Fibroblast of skin of back (primary cell): ENCODE measurements around the gene CDH23.

Experiments
- DNase-seq: peaks from one replicate; pipeline ENCODE4 v3.0.0-alpha.2; 2013

CDH23 gene

GRCh38 chr10:71712572-71713134 is 315.9 kb downstream of the CDH23 start:
- no peak for DNase-seq

DNA sequence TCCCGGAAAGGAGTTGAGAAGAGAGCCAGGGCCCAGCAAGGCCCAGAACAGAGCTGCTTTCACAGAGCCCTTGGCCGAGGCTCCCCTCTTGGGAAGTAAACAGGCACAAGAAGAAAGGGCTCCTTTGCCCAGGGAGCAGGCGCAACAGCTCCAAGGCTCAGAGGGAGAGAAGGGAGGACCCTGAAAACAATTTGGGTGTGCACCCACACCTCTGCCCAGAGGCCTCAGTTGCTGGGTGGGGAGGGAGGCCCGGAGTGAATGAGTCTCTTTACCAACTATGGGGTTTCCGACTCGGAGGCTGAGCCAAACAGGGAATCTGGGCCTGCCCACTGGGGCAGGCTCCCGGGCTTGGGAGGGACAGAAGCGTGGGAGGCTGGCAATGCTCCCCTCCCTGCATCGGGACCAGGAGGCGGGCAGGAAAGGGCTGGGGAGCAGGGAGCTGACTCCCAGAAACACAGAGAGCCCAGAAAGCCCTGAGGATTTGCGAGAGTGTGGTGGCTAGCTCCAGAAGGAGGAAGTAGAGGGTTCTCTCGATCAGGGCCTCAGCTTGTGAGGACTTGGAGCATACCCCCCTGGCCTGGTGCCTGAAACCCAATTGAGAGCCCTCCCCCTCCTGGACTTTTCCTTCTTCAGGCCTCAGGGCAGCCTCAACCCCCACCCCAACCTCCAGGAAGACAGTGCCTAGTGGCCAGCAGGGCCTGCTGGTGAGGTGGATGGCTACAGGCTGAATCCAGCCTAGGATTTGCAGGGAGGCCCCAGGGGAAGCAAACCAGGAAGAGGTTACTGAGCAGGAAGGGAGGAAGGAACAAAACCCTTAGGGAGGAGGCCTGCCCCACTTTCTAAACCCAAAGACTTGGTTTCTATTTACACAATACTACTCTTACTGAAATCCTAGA is 316.7 kb downstream of the CDH23 start:
- DNase-seq, result peak; percentile 78

GRCh38 chr10:71714031-71714410 is 317.3 kb downstream of the CDH23 start:
- DNase-seq, result no peak

DNA sequence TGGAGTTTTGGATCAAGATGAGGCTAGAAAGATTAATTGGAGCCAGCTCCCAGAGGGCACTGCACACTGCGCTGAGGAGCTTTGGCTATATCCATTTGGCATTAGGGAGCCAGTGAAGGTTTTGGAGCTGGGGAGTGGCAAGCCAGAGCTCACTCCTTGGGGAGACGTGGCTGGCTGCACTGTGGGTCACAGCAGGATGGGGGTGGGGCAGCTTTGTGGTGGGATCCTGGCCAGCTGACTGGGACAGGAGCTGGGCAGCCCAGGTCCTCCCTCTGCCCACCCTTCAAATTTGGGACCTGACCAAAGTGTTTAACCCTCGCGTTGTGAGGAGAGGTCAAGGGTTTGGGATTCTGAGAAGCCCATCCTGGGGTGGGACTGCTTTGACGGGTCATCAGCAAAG is 317.9 kb downstream of the CDH23 start:
- DNase-seq, result no peak

GRCh38 chr10:71715026-71715425 is 318.3 kb downstream of the CDH23 start:
- DNase-seq, result no peak

- no peak for DNase-seq
These were observed 319.1 kb downstream of the CDH23 start for GRCh38 chr10:71715860-71716259.

- no peak for DNase-seq
These were observed 319.7 kb downstream of the CDH23 start for GRCh38 chr10:71716426-71716825.

- no peak for DNase-seq
These were observed 320.3 kb downstream of the CDH23 start for GRCh38 chr10:71717056-71717455.

- no peak for DNase-seq
These were observed 320.8 kb downstream of the CDH23 start for GRCh38 chr10:71717551-71717951.

DNA sequence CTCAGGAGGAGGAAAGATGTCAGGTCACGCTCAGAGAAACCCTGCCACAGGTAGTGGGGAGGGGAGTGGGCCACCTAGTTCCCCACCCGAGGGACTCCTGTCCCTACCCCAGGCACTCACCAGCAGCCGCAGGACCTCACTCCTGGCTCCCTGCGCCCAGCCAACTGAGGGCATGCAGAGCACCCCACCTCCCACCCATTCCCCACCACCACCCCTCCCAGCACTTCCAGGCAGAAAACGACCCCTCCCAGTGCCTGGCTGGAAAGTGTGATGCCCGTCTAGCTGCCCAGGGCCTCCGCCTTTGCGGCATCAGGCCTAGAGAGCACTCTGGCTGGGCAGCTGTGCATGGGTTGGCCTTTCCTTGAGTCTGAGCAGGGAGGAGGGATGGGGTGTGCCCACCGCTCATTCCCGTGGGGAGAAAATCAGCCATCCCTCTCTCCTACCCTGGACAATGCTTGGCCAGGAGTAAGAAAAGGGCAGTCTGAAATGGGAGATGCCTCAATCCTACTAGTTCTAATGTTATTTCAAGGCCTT is 321.5 kb downstream of the CDH23 start:
- no peak for DNase-seq

GRCh38 chr10:71719042-71719441 is 322.3 kb downstream of the CDH23 start:
- DNase-seq, result no peak

DNA sequence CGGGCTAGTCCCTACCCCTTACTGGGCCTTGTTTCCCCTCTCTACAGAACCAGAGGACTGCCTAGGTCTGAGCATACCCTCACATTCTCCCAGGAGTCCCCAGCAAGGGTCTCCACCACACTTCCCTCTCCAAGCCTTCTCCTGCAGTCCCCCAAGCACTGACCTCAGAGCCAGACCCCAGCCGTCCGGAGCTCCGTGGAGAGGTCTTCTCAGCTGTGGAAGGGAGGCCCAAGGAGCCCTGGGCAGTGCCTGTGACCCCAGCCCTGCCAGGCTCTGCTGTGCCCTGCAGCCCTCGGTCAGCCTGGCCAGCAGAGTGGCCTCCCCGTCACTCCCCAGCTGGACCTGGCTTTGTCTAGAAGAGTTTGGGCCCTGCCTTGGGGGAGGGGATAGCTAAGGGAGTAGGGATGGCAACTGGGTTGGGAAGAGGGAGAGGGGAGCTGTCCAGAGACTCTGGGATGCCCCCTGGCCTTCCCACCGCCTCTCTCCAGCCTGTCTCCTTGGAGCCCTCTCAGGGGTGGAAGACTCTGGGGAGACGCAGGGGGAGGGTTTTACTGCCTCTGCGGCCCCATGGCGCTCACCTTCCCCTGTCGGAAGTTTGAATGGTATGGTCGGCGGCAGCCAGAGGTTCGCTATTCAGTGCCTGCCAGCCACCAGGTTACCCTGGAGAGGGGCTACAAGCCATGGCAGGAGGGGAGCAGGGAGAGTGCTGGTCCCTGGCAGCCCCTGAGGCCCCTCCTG is 322.9 kb downstream of the CDH23 start, which contains the start of gene C10orf105:
Gene C10orf105 (minus strand): TSS at position 315 of the 738 bp plus-strand sequence. CDS start 3,441 bp downstream, outside the sequence.
- DNase-seq, result no peak

GRCh38 chr10:71720288-71720687 is 323.6 kb downstream of the CDH23 start:
- no peak for DNase-seq

DNA sequence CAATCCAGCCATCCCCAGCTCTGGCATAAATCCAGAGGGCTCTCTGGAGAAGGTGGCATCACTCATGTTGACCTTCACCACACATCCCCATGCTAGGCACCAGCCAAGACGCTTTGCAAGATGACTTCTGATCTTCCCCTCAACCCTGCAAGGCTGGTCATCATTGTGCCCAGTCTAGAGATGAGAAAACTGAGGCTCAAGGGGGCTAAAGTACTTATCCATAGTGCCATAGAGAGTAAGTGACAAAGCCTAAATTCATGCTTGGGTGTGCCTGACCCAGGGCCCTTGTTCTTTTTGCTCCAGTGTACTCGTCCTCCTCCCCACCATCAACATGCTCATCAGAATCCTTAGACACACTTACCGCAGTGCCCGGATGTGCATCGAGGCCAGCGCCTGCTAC is 324.6 kb downstream of the CDH23 start:
- no peak for DNase-seq

- no peak for DNase-seq
These were observed 326.1 kb downstream of the CDH23 start for GRCh38 chr10:71722849-71723248.

GRCh38 chr10:71723311-71723710 is 326.6 kb downstream of the CDH23 start:
- DNase-seq, result no peak

DNA sequence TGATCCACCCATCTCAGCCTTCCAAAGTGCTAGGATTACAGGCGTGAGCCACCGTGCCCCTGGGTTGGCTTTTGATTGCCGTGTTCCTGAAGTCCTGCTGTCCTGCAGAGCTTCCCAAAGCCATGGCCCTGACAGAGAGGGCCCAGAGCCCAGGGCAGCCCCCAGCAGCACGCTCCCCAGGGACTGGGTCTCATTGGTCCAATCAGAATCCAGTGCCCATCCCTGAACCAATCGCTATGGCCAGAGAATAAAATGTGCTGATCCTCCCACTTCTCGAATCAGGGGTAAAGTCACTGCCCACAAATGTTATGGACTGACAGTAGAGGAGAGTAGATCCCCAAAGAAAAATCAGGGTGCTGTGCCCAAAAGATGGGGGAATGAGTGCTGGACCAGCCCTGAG is 327.8 kb downstream of the CDH23 start:
- DNase-seq, result no peak

GRCh38 chr10:71725249-71725648 is 328.5 kb downstream of the CDH23 start:
- no peak for DNase-seq

- DNase-seq, result peak; percentile 15
These were observed 329.4 kb downstream of the CDH23 start for GRCh38 chr10:71725998-71726579.

DNA sequence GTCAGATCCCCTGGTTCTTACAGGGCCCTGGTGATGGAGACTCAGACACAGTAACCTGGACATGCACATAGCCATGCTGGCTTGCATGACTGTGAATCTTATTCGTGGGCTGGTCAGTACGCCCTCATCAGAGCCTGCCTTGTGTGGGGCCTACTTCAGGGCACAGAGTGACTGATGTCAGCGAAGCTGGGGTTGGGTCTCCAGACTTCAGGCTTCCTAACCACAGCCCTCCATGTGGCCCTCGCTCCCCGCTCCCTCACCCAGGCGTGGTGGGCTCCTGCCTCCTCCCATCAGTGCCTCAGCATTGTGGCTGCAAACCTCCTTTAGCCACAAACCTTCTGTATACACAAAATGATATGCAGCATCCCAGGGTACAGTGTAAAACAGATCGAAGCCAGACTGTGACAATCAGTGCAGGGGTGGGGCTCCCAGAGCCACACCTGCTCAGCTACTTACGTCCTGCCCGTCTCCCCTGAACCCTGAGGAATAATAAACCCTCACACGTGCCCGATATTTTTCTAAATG is 329.9 kb downstream of the CDH23 start:
- no peak for DNase-seq

- DNase-seq, result no peak
These were observed 330.5 kb downstream of the CDH23 start for GRCh38 chr10:71727105-71727737.
